Fibroblast of villous mesenchyme (primary cell): ENCODE data around the gene CDH13. TPM values are rescaled to one million over a fixed set of nuclear protein-coding genes. Genes with fewer than 3 reads are reported as not detected.

Source experiments
- DNase-seq: peaks from one replicate; pipeline ENCODE4 v3.0.0-alpha.2; 2010; ENCODE audit warnings: low read depth
- H3K4me3 ChIP-seq: 2 replicates; pipeline ENCODE4 v1.5.1; 2011; ENCODE audit warnings: low read depth, mild to moderate bottlenecking, low read length
- total RNA-seq: library from RNA; depleted of rRNA; stranded (reverse); fragments of >200 nt; gene quantifications from 2 replicates; pipeline ENCODE4 v1.2.3, GENCODE V29; 2012
- TF ChIP-seq, protein P1 (sequence below): IDR thresholded peaks from 2 replicates; pipeline ENCODE4 v1.5.1; 2012; ENCODE audit warnings: low read depth, mild to moderate bottlenecking, low read length; ENCODE audit not compliant: insufficient read depth

CDH13 gene
- total RNA-seq, 1 donor, result 47.5 TPM

DNA sequence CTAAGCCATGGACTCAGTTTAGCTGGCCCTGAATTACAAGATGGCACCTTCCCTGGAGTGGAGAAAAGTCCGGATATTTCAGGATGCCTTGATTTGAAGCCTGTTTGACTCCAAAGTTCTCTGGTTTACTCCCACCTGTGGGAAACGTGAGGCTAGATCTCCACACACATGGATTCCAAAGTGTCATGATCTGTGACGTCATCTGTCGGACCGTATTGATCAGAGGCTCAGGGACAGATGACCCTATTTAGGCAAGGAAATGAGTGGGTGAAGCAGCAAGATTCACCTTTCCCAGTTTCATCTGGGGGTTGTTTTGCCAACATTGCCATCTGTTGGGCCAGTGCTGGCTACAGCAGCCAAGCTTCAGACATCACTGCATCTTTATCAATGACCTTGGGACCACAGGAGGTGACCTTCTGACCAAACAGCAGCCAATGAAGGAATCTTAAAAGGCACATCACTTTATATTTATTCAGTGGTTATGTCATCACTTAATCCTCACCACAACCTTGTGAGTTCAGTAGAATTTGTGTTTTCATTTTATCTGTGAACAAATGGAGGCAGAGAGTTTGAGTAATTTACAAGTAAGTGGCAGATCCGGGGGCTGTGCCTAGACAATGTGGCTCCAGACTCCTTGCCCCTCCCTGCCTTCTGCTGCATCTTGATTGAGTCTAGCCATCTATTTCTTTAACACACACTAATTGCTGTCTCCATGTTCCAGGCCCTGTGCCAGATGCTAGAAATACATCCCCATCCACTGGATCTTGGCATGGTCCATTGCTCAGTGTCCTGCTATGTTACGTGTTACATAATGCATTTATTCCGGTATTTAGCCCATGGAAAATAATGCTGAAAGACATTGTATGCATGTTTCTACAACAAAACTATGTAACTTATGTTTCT, 1.5 kb upstream of the CDH13 start:
- TF ChIP-seq, protein P1, sequence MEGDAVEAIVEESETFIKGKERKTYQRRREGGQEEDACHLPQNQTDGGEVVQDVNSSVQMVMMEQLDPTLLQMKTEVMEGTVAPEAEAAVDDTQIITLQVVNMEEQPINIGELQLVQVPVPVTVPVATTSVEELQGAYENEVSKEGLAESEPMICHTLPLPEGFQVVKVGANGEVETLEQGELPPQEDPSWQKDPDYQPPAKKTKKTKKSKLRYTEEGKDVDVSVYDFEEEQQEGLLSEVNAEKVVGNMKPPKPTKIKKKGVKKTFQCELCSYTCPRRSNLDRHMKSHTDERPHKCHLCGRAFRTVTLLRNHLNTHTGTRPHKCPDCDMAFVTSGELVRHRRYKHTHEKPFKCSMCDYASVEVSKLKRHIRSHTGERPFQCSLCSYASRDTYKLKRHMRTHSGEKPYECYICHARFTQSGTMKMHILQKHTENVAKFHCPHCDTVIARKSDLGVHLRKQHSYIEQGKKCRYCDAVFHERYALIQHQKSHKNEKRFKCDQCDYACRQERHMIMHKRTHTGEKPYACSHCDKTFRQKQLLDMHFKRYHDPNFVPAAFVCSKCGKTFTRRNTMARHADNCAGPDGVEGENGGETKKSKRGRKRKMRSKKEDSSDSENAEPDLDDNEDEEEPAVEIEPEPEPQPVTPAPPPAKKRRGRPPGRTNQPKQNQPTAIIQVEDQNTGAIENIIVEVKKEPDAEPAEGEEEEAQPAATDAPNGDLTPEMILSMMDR, result no peak
- no peak for DNase-seq
- no peak overlapping the region for H3K4me3 ChIP-seq

DNA sequence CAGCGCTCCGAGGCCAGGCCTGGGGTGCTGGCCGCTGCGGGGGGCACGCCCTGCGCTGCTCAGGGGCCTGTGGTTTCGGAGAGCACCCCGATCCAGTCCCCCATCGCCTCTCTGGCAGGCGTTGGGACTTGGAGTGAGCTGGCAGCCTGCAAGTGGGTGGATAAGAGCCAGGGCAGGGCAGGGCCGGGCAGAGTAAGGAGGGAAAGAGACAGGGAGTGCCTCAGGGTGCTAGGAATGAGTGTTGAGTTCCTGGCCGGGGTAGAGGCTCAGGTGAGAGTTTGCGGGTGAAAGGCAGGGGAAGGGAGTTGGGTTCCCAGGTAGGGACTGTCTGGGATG, 1.3 kb downstream of the CDH13 start:
- DNase-seq, result no peak
- TF ChIP-seq, protein P1, result no peak
- H3K4me3 ChIP-seq, result peak overlapping the region; percentile 83

DNA sequence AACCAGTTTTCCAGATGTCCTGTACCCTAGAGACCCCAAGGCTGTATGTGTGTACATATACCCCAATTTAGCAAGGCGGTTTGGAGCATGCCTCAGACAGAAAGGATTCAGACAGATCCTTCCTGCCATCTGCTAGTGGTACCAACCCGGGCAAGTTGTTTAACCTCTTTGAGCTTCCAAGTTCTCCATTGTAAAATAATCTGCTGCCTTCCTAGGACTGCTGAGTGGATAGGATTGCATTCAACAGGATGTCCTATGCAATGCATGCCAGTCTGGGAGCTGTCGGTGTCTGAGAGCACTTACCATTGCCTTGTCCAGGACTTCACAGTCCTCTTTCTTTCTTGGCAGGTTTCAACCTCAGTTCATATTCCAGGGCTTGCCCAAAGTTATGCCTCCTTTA, 1.9 kb downstream of the CDH13 start:
- no peak overlapping the region for H3K4me3 ChIP-seq
- no peak for DNase-seq
- TF ChIP-seq, protein P1, result no peak

DNA sequence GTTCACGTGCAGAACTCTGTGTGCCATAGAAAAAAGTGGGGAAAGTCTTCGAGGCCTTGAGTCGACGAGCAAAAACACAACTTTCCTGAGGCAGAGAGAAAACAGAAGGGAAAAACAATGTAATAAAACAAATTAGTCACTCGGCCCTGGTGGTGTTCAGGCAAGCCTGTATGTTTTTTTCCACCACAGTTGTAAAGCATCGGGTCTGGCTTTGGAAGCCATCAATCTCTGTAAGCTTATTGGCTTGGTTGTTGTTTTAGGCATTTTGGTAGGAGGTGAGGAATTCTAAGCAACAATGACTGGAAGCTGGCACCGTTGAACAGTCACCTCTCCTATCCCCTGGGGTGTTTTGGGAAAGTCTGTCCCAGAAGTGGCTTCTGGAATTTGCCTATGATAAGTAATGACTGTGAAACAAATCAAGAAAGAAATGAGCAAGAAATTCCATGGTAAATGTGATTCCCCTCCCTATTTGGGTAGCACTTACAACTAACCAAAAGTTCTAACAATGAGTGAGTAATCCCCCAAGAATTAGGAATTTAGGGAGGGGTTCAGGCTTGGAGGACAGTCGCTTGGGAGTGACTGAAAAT, 2.8 kb downstream of the CDH13 start:
- DNase-seq, result peak; percentile 80
- TF ChIP-seq, protein P1, result no peak
- H3K4me3 ChIP-seq, result no peak overlapping the region

DNA sequence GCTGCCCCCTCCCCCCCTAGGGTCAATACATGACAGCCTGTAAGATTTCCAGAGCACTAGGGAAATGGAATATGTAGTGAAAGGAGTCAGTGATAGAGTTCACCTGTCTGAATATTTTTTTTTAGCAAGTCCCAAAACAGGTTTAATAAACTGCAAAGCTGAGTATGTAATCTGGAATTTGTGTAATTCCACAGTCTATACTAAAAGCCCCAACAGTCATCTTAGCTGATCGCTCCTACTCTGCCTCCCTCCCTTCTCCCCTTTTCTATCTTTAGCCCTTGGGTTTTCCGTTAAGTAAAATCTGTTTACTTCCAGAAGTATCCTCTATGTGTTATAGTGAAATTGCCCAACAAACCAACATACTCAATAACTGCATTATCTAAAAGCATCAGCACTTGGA, 3.5 kb downstream of the CDH13 start:
- TF ChIP-seq, protein P1, result no peak
- DNase-seq, result peak; percentile 29
- no peak overlapping the region for H3K4me3 ChIP-seq

DNA sequence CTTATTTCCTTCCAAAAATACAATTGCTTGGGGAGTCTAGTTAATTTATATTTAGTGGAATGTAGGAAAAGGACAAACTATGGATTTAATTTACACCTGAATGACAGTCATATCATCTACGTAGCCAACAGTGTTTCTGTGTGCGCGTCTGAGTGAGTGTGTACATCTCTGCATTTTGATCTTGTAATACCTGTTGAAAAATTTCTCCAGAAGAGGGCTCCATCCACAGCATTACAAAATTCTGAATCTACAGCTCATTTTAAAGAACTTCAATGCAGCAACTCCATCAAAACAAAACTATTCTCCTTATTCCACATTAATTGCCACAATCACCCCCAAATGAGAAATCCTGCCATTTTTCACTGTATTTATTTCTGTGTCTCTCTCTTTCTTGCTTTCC, 3.9 kb downstream of the CDH13 start:
- no peak overlapping the region for H3K4me3 ChIP-seq
- TF ChIP-seq, protein P1, result peak; percentile 42
- DNase-seq, result peak; percentile 47
